AG04450 (cell line): ENCODE data around the gene ZIC2. TPM values are rescaled to one million over a fixed set of nuclear protein-coding genes. Genes with fewer than 3 reads are reported as not detected.

Experiments
- CTCF ChIA-PET: fragments of 300-600, 350-600 bp; formaldehyde crosslinking; extraction: SDS; loops from one replicate; lab custom pipeline; 2022; ENCODE audit warnings: antibody characterized with exemption, inconsistent platforms; lab: Charles Lee
- POLR2A ChIA-PET: fragments of 350-600 bp; formaldehyde crosslinking; extraction: SDS; loops from one replicate; lab custom pipeline; 2021; ENCODE audit warnings: antibody characterized with exemption, inconsistent platforms; lab: Yijun Ruan, JAX
- DNase-seq: peaks from one replicate; pipeline ENCODE4 v3.0.0-alpha.2; 2011; ENCODE audit warnings: low read depth, low spot score
- H3K27ac ChIP-seq: one replicate; pipeline ENCODE4 v1.5.1; 2012; ENCODE audit warnings: low read depth, low read length, control low read depth
- H3K27me3 ChIP-seq: one replicate; pipeline ENCODE4 v1.6.0; 2012; ENCODE audit warnings: low read length; ENCODE audit not compliant: control insufficient read depth, insufficient read depth
- H3K4me3 ChIP-seq: 2 replicates; pipeline ENCODE4 v1.5.1; 2011; ENCODE audit warnings: mild to moderate bottlenecking, low read depth, low read length, control low read depth
- H3K9me3 ChIP-seq: 2 replicates; pipeline ENCODE4 v1.5.1; 2012; ENCODE audit warnings: low read length; ENCODE audit not compliant: control insufficient read depth, insufficient read depth
- polyA plus RNA-seq: library from polyadenylated mRNA; depleted of rRNA; stranded (reverse); fragments of >200 nt; gene quantifications from 2 replicates; pipeline ENCODE4 v1.2.3, GENCODE V29; 2011
- TF ChIP-seq, protein P1 (sequence below): IDR thresholded peaks from 2 replicates; pipeline ENCODE4 v1.5.1; 2011; ENCODE audit warnings: low read depth, low read length, control low read depth, inconsistent platforms

Gene ZIC2
- polyA plus RNA-seq, 1 experiment = not detected

GRCh38 chr13:99970651-99971575, 10.7 kb upstream of the ZIC2 start:
- TF ChIP-seq, protein P1, sequence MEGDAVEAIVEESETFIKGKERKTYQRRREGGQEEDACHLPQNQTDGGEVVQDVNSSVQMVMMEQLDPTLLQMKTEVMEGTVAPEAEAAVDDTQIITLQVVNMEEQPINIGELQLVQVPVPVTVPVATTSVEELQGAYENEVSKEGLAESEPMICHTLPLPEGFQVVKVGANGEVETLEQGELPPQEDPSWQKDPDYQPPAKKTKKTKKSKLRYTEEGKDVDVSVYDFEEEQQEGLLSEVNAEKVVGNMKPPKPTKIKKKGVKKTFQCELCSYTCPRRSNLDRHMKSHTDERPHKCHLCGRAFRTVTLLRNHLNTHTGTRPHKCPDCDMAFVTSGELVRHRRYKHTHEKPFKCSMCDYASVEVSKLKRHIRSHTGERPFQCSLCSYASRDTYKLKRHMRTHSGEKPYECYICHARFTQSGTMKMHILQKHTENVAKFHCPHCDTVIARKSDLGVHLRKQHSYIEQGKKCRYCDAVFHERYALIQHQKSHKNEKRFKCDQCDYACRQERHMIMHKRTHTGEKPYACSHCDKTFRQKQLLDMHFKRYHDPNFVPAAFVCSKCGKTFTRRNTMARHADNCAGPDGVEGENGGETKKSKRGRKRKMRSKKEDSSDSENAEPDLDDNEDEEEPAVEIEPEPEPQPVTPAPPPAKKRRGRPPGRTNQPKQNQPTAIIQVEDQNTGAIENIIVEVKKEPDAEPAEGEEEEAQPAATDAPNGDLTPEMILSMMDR = no peak
- CTCF ChIA-PET = no interaction called here
- no peak for DNase-seq

GRCh38 chr13:99971576-99972189, 9.9 kb upstream of the ZIC2 start, which contains the start of gene ZIC5:
ZIC5 (minus strand) TSS chr13:99971767; CDS start chr13:99971603, 164 bp downstream.
- Histone ChIP-seq H3K27me3 (peaks cover 85% of the 10 kb centered on the region), H3K9me3 (peaks cover 29% of the 10 kb centered on the region), H3K4me3 (no peak within 1 kb of the TSS), H3K27ac (no peak within 1 kb of the TSS)
- DNase-seq = no peak
- CTCF ChIA-PET = no interaction called here
- POLR2A ChIA-PET = no interaction called here
- TF ChIP-seq, protein P1 = no peak

More at GRCh38 chr13:99970651-99971575, 10.7 kb upstream of the ZIC2 start:
- Histone ChIP-seq H3K9me3 (peaks cover 29% of the 10 kb centered on the region), H3K27me3 (peaks cover 85% of the 10 kb centered on the region), H3K27ac (no peak overlapping the region), H3K4me3 (no peak overlapping the region)
- POLR2A ChIA-PET = no interaction called here

GRCh38 chr13:99972190-99972731, 9.3 kb upstream of the ZIC2 start:
- H3K9me3 ChIP-seq = peaks cover 29% of the 10 kb centered on the region
- POLR2A ChIA-PET = no interaction called here
- TF ChIP-seq, protein P1 = no peak
- H3K4me3 ChIP-seq = no peak overlapping the region
- H3K27me3 ChIP-seq = peaks cover 87% of the 10 kb centered on the region
- no peak overlapping the region for H3K27ac ChIP-seq
- CTCF ChIA-PET = no interaction called here
- no peak for DNase-seq

DNA sequence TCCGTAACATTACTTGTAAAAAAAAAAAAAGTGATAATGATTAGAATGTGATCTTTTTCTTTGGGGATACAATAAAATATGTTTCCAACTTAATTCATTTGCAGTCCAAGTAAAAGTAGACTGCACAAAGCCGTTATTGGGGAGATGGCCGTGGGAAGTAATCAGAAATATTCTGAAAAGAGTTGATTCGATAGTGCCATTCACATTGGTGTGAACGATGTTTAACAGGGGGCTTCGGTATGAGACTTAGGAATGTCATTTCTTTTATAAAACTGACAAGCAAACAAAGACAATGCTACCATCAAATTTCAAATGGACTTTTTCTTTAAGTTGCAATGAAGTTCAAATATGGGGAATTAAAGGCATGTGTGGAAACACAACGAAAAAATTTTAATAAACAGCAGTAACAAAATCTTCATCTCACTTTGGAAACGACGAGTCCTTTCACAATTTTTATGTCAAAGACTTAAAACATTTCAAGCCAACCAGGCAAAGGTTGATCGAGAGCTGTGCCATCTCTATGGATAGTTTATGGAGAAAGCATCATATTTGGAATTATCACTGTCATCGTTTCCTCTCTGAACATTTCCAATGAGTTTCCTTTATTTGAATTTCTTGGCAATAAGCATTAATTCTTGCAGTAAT, 8.3 kb upstream of the ZIC2 start:
- Histone ChIP-seq H3K4me3 (no peak overlapping the region), H3K9me3 (peaks cover 27% of the 10 kb centered on the region), H3K27ac (no peak overlapping the region), H3K27me3 (peaks cover 88% of the 10 kb centered on the region)
- TF ChIP-seq, protein P1 = no peak
- no peak for DNase-seq
- POLR2A ChIA-PET = no interaction called here
- CTCF ChIA-PET = interaction anchor here (0.6 kb wide), 1 partner anchor 317 kb away, joined by 3 read pairs; no protein-coding TSS in a partner anchor
